ENCODE measurements around the gene STK32B.

DNA sequence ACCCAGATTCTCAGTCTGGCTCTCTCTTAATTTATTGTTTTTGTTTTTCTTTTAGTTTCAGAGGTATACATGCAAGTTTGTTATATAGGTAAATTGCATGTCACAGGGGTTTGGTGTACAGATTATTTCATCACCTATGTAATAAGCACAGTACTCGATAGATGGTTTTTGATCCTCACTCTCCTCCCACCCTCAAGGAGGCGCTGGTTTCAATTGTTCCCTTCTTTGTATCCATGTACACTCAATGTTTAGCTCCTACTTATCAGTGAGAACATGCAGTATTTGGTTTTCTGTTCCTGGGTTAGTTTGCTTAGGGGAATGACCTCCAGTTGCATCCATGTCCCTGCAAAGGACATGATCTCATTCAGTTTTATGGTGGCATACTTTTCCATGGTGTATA lies 198.4 kb downstream of the STK32B start:
- TF ChIP-seq POLR2A (IDR thresholded peaks at IDR 0.05; ENCODE audit: low read length) = no peak
- no peak for TF ChIP-seq GATA1 (IDR thresholded peaks at IDR 0.05; ENCODE audit: low read depth, low read length)
